Coronary artery (tissue), 2 donors: ENCODE data around the gene PDE11A.

ENCODE experiments used
- DNase-seq: peaks from one replicate; pipeline ENCODE4 v3.0.0-alpha.2; 2017; ENCODE audit warnings: low spot score
- H3K27ac ChIP-seq, 2 donors: fragments of 200-600 bp; sonication (generic); one replicate each; pipeline ENCODE4 v1.5.1; 2016 to 2019
- H3K4me3 ChIP-seq: fragments of 200-600 bp; sonication (generic); 2 replicates; pipeline ENCODE4 v1.5.1; 2016; ENCODE audit warnings: mild to moderate bottlenecking, moderate library complexity
- CTCF ChIP-seq: fragments of 200-600 bp; sonication (generic); IDR thresholded peaks from one replicate; pipeline ENCODE4 v1.5.1; 2019; ENCODE audit warnings: antibody characterized with exemption

The PDE11A gene

GRCh38 chr2:177830881-177831386 lies 241.6 kb downstream of the PDE11A start:
- no peak for DNase-seq
- Histone ChIP-seq H3K4me3 (no peak overlapping the region), H3K27ac (no peak overlapping the region)
- no peak for TF ChIP-seq CTCF

DNA sequence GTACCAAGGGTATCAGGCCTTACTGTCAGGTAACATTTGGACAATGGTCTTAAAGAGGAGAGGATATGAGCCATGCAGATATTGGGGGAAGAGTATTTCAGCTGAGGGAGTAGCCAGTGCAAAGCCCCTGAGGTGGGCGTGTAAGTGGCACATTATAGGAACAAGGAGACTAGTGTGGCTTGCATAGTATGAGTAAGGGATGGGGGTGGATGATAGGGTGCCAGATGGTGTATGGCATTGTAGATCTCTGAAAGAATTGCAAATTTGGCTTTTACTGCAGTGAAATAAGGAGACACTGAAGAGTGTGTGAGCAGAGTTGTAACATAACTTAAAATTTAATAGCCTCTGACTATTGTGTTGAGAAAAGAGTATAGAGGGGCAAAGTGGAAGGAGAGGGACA lies 244.0 kb downstream of the PDE11A start:
- Histone ChIP-seq H3K4me3 (no peak overlapping the region), H3K27ac (no peak overlapping the region)
- TF ChIP-seq CTCF = no peak
- no peak for DNase-seq

DNA sequence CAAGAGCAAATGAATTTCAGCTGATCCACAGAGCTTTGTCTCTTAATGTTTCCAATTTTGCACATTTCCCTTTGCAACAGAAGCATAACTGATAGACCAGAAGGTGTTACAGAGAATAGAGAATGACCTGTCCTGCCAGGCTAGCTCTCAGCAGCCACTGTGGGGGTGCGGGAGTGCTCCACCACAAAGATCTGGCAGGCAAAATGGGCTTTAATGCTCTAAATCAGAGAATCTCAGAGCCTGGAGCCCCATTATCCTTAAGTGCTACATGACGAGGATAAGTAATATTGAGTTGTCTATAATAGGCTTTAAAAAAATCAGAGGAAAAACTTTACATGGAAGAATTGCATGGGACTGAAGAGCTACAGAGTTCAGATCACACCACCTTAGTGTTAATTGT lies 245.7 kb downstream of the PDE11A start:
- TF ChIP-seq CTCF = no peak
- no peak overlapping the region for H3K4me3 ChIP-seq
- no peak overlapping the region for H3K27ac ChIP-seq
- DNase-seq = no peak

DNA sequence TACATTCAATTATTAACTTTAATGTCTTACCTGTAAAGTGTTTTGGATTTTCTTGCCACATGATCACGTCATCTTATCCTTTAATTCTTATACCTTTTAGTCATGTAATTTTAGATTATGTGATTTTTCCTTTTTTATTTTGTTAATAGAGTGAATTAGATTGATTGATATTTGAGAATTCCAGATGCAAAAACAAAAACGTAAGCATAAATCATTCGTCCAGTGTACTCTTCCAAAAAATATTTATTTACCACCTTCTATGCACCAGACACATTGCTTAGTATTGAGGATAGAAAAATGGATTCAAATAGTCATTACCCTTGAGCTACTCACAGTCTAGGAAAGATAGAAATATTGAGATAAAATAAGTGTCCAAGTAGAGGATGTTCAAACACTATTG lies 249.6 kb downstream of the PDE11A start:
- DNase-seq = no peak
- Histone ChIP-seq H3K4me3 (no peak overlapping the region), H3K27ac (no peak overlapping the region)
- TF ChIP-seq CTCF = no peak

- no peak overlapping the region for H3K4me3 ChIP-seq
- TF ChIP-seq CTCF = no peak
- no peak overlapping the region for H3K27ac ChIP-seq
- no peak for DNase-seq
Measured at GRCh38 chr2:177818412-177818811, 254.2 kb downstream of the PDE11A start.

GRCh38 chr2:177817300-177817699 lies 255.3 kb downstream of the PDE11A start:
- no peak for TF ChIP-seq CTCF
- H3K4me3 ChIP-seq = no peak overlapping the region
- H3K27ac ChIP-seq = no peak overlapping the region
- no peak for DNase-seq

DNA sequence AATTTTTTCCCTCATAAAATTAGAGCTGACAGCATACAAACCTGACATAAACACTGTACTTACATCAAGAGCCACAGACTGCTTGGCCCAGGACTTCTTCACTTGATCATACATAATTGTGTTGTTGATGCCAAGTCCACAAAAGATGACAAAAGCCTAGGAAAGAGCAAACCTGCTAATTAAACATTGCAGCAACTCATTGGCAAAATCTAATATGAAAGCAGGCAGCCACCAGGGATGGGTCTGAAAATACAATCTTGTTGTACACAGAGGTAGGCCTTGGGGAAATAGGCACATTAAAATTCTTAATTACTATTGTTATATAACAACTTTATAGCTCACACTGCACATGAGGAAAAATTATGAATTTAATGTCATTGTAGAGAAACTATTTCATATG lies 255.8 kb downstream of the PDE11A start:
- Histone ChIP-seq H3K27ac (no peak overlapping the region), H3K4me3 (no peak overlapping the region)
- no peak for DNase-seq
- TF ChIP-seq CTCF = no peak
